ENCODE measurements around the gene CDH5. TPM values are rescaled to one million over a fixed set of nuclear protein-coding genes. Genes with fewer than 3 reads are reported as not detected.

Gene CDH5
- total and polyA plus RNA-seq, 2 of the 8 experiments (the other 6 are each of a cell fraction or from before 2014, with no cell fraction given) = 0.32 TPM

GRCh38 chr16:66391726-66392670 is 25.5 kb downstream of the CDH5 start:
- H3K9ac ChIP-seq (replicated peaks in 1 of 4; ENCODE audit: extremely low read depth in 1 of 4, low read depth in 3 of 4, low read length in 3 of 4) = no peak overlapping the region
- no peaks in the 10 kb centered on the region for H3K79me2 ChIP-seq (ENCODE audit: control insufficient read depth in 1 of 2, insufficient read depth in 2 of 2, low read length in 2 of 2)

More at GRCh38 chr16:66391726-66392670, 25.5 kb downstream of the CDH5 start:
- Histone ChIP-seq H4K8ac (ENCODE audit: extremely low read depth, insufficient read depth, low read length) (no peak overlapping the region), H2AK5ac (ENCODE audit: low read depth, low read length) (no peak overlapping the region), H2BK120ac (replicated peaks; ENCODE audit: low read depth, low read length) (no peak overlapping the region), H3K27me3 (replicated peaks in 1 of 4; ENCODE audit: control insufficient read depth in 3 of 4, extremely low read depth in 1 of 4, insufficient read depth in 3 of 4, low read length in 3 of 4) (no peaks in the 10 kb centered on the region), H2BK20ac (ENCODE audit: low read length) (no peak overlapping the region), H3K4ac (replicated peaks; ENCODE audit: insufficient read length, low read depth, low read length) (no peak overlapping the region), H4K91ac (replicated peaks; ENCODE audit: insufficient read length, low read length) (no peak overlapping the region), H2BK12ac (ENCODE audit: low read depth, low read length) (no peak overlapping the region), H3K27ac (ENCODE audit: low read depth, low read length) (no peak overlapping the region), H3K79me1 (ENCODE audit: low read depth, low read length) (no peaks in the 10 kb centered on the region), H2BK15ac (ENCODE audit: low read length) (no peak overlapping the region), H3K4me2 (ENCODE audit: insufficient read depth in 1 of 2, low read depth in 2 of 2, low read length in 2 of 2) (no peak overlapping the region), H3K9me3 (ENCODE audit: insufficient read depth in 2 of 2, low read depth in 1 of 2, low read length in 1 of 2) (no peaks in the 10 kb centered on the region), H3K36me3 (ENCODE audit: control insufficient read depth in 2 of 4, insufficient read depth in 4 of 4, low read length in 3 of 4) (no peaks in the 10 kb centered on the region), H2AFZ (ENCODE audit: low read length) (no peak overlapping the region), H3K4me3 (ENCODE audit: extremely low read depth in 1 of 4, insufficient read depth in 2 of 4, low read depth in 3 of 4, low read length in 4 of 4) (no peak overlapping the region), H2BK5ac (ENCODE audit: low read depth, low read length) (no peak overlapping the region), H3K23ac (ENCODE audit: insufficient read length) (no peak overlapping the region), H4K5ac (ENCODE audit: insufficient read length, low read depth, low read length) (no peak overlapping the region), H4K20me1 (replicated peaks in 1 of 2; ENCODE audit: control insufficient read depth in 1 of 2, insufficient read depth in 2 of 2, low read length in 2 of 2) (no peaks in the 10 kb centered on the region), H3K4me1 (replicated peaks in 1 of 4; ENCODE audit: control insufficient read depth in 3 of 4, insufficient read depth in 4 of 4, low read length in 3 of 4) (no peaks in the 10 kb centered on the region), H3K14ac (ENCODE audit: insufficient read length) (no peak overlapping the region), H3K56ac (replicated peaks; ENCODE audit: insufficient read length, low read depth, low read length) (no peak overlapping the region), H3K18ac (ENCODE audit: extremely low read depth, low read length) (no peak overlapping the region), H3K23me2 (ENCODE audit: low read depth, low read length) (no peaks in the 10 kb centered on the region)
- DNase-seq (ENCODE audit: low read depth in 1 of 2, low spot score in 2 of 2) (no peak), FAIRE-seq (no peak)
- POLR2A ChIA-PET (ENCODE audit: partially characterized antibody) = interaction anchor here (1.1 kb wide), 1 partner anchor 48 kb away, joined by 3 read pairs; no protein-coding TSS in a partner anchor
- TF ChIP-seq CHD1 (IDR thresholded peaks at IDR 0.05; ENCODE audit: low read depth, low read length) = no peak
- WGBS, 2 experiments (ENCODE audit: extremely low coverage in 1 of 2, insufficient coverage in 1 of 2, insufficient read length in 1 of 2, insufficient replicate concordance in 2 of 2, low coverage in 1 of 2, low lambda C conversion rate in 2 of 2, missing lambda C conversion rate in 1 of 2) = 91% methylated on average over 18 of the region's 18 CpGs; no CpG with 5 or more reads in 1 of the 2 experiments
- CTCF ChIA-PET (ENCODE audit: partially characterized antibody) = interaction anchor here (0.9 to 2.1 kb wide), 5 partner anchors 10 to 197 kb away, joined by 3 to 20 read pairs (median 4); no protein-coding TSS in a partner anchor
